Thyroid gland (tissue), 4 donors: ENCODE data around the gene FAM89B. TPM values are rescaled to one million over a fixed set of nuclear protein-coding genes. Genes with fewer than 3 reads are reported as not detected.
A peak's percentile ranks its signal among the peaks of the same experiment; 100 is the strongest.

Experiments used
- DNase-seq, 2 donors: peaks; one replicate each; pipeline ENCODE4 v3.0.0-alpha.2; 2019
- H3K27ac ChIP-seq, 3 donors: fragments of 200-600 bp; sonication (generic); 1 replicate in 2 of 3; 2 replicates in 1 of 3; pipeline ENCODE4 v1.5.1; 2016 to 2019; ENCODE audit warnings: mild to moderate bottlenecking in 1 of 3, moderate library complexity in 1 of 3
- H3K27me3 ChIP-seq: fragments of 200-600 bp; sonication (generic); one replicate; pipeline ENCODE4 v1.5.1; 2019
- H3K36me3 ChIP-seq, 2 donors: fragments of 200-600 bp; sonication (generic); one replicate each; pipeline ENCODE4 v1.5.1; 2016 to 2019
- H3K4me1 ChIP-seq, 2 donors: fragments of 200-600 bp; sonication (generic); one replicate each; pipeline ENCODE4 v1.5.1; 2017 to 2019
- H3K4me3 ChIP-seq, 3 donors: fragments of 200-600 bp; sonication (generic); replicated peaks in 1 of 3; 1 replicate in 2 of 3; 2 replicates in 1 of 3; pipeline ENCODE4 v1.5.1; 2016; ENCODE audit warnings: mild to moderate bottlenecking in 1 of 3
- H3K9me3 ChIP-seq: fragments of 200-600 bp; sonication (generic); one replicate; pipeline ENCODE4 v1.5.1; 2017
- POLR2A ChIP-seq, 2 donors: fragments of 450-650 bp; IDR thresholded peaks; one replicate each; pipeline ENCODE4 v1.6.1; 2017; ENCODE audit warnings: antibody characterized with exemption in 2 of 2, mild to moderate bottlenecking in 2 of 2, moderate library complexity in 1 of 2
- WGBS, 2 donors: methylation state at CpG; one replicate each; pipeline ENCODE4 v1.1.5; 2017; 5-methylcytosine and 5-hydroxymethylcytosine counted together
- intact Hi-C: fragments of 100-400 bp; cut with DNase I; formaldehyde crosslinking; loops from one replicate; pipeline ENCODE4 v1.15.1; 2023
- total RNA-seq, 4 donors: library from RNA; depleted of rRNA; stranded (reverse); fragments of >200 nt; gene quantifications; one replicate each; pipeline ENCODE4 v1.2.3, GENCODE V29; 2016
- TF ChIP-seq, protein P1 (sequence below), 6 experiments: fragments of 200-600 bp in 3 of 6; fragments of 450-650 bp in 3 of 6; sonication (generic) in 3 of 6; IDR thresholded peaks; one replicate each; pipeline ENCODE4 v1.5.1; 2016 to 2019; ENCODE audit warnings: antibody characterized with exemption in 6 of 6, mild to moderate bottlenecking in 2 of 6, inconsistent platforms in 1 of 6, moderate library complexity in 1 of 6

The FAM89B gene
- total RNA-seq, 4 donors from 2014 or later = 26.9 to 55.5 (median 43.2) TPM

DNA sequence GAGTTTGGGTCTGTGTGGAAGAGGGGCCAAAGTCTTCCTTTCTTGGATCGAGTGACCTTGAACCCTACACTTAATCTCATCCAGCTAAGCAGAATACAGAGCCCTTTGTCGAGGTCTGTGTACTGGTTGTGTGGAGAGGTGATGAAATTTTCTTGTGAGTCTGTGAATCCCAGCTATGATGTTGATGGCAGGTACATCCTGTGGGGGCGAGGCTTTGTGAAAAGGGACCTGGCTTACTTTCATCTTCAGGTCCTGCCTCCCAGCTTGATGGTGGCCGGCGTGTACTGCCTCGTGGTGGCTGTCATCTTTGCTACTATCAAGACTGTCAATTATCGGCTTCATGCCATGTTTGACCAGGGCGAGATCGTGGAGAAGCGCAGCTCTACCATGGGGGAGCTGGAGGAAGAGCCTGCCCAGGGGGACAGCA lies 44.2 kb downstream of the FAM89B start:
- Histone ChIP-seq H3K9me3 (no peaks in the 10 kb centered on the region), H3K4me3 (peak overlapping the region in 2 of 3 donors; percentile 57 to 95), H3K36me3 (peaks cover 34 to 43% of the 10 kb centered on the region in 2 donors), H3K4me1 (peaks cover 30% of the 10 kb centered on the region in 2 donors), H3K27me3 (no peaks in the 10 kb centered on the region), H3K27ac (no peak overlapping the region)
- DNase-seq = no peak
- TF ChIP-seq, protein P1, sequence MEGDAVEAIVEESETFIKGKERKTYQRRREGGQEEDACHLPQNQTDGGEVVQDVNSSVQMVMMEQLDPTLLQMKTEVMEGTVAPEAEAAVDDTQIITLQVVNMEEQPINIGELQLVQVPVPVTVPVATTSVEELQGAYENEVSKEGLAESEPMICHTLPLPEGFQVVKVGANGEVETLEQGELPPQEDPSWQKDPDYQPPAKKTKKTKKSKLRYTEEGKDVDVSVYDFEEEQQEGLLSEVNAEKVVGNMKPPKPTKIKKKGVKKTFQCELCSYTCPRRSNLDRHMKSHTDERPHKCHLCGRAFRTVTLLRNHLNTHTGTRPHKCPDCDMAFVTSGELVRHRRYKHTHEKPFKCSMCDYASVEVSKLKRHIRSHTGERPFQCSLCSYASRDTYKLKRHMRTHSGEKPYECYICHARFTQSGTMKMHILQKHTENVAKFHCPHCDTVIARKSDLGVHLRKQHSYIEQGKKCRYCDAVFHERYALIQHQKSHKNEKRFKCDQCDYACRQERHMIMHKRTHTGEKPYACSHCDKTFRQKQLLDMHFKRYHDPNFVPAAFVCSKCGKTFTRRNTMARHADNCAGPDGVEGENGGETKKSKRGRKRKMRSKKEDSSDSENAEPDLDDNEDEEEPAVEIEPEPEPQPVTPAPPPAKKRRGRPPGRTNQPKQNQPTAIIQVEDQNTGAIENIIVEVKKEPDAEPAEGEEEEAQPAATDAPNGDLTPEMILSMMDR (IDR thresholded peaks at IDR 0.05) = no peak
- no peak for TF ChIP-seq POLR2A (IDR thresholded peaks at IDR 0.05)
- 67 to 68% methylated on average over 10 of the region's 10 CpGs for WGBS, 2 donors
- intact Hi-C loops = loop anchor here (5.0 kb wide), 2 partner anchors 36 to 689 kb away; no protein-coding TSS in a partner anchor

DNA sequence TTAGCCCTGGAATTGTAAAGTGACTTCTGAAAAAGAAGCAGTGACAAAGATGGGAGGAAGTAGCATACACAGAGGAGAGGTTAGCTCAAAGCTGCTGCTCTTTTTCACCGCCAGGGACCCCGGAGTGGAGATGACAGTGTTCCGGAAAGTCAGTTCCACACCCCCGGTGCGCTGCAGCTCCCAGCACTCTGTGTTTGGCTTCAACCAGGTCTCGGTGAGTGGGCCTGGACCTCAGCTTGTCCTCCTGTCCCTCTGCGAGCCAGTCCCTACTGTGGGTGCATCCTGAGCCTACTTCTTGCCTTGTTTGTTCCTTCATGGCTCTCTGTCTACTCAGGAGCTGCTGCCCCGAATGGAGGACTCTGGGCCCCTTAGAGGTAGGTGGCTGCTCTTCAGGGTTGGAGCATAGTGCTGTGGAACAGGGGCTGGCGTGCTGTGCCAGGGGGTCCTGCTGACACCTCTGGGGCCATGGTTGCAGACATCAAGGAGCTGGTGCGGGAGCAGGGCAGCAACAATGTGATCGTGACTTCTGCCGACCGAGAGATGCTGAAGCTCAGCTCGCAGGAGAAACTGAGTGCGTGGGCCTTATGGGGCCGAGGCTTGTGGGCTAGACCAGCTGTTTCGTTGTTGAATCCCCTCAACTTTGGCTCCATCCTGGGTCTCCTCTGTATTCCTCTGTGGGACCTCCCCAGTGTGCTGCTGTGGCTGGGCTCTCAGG lies 45.0 kb downstream of the FAM89B start:
- H3K4me3 ChIP-seq = no peak overlapping the region
- H3K36me3 ChIP-seq = peaks cover 34 to 45% of the 10 kb centered on the region in 2 donors
- H3K27ac ChIP-seq = no peak overlapping the region

DNA sequence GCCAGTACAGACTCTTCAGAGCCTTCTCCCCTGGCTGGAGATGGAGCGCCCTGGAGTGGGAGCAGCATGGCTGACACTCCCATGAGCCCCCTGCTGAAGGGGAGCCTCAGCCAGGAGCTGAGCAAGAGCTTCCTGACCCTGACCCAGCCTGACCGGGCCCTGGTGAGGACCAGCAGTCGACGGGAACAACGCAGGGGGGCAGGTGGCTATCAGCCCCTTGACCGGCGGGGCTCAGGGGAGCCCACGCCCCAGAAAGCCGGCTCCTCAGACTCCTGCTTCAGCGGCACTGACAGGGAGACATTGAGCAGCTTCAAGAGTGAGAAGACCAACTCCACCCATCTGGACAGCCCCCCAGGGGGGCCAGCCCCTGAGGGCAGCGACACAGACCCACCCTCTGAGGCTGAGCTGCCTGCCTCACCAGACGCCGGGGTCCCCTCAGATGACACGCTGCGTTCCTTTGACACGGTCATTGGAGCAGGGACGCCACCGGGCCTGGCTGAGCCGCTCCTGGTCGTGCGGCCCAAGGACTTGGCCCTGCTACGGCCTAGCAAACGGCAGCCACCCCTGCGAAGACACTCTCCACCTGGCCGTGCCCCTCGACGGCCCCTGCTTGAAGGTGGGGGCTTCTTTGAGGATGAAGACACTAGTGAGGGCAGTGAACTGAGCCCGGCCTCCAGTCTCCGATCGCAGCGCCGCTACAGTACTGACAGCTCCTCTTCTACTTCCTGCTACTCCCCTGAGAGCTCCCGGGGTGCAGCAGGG lies 45.8 kb downstream of the FAM89B start:
- 79 to 85% methylated on average over 26 to 30 of the region's 33 CpGs for WGBS, 2 donors
- intact Hi-C loops = loop anchor here (5.0 kb wide), 2 partner anchors 34 to 691 kb away; no protein-coding TSS in a partner anchor
- TF ChIP-seq, protein P1 (IDR thresholded peaks at IDR 0.05) = no peak
- TF ChIP-seq POLR2A (IDR thresholded peaks at IDR 0.05) = no peak

More for the DNA sequence above, 45.0 kb downstream of the FAM89B start:
- Histone ChIP-seq H3K4me1 (peaks cover 23 to 26% of the 10 kb centered on the region in 2 donors), H3K27me3 (no peaks in the 10 kb centered on the region), H3K9me3 (no peaks in the 10 kb centered on the region)
- intact Hi-C loops = loop anchor here (5.0 kb wide), 2 partner anchors 35 to 690 kb away; no protein-coding TSS in a partner anchor
- DNase-seq = no peak
- TF ChIP-seq, protein P1 (IDR thresholded peaks at IDR 0.05) = no peak
- WGBS, 2 donors = 92 to 94% methylated on average over 16 to 17 of the region's 17 CpGs

GRCh38 chr11:65618763-65619162 lies 46.4 kb downstream of the FAM89B start:
- no peak for TF ChIP-seq POLR2A (IDR thresholded peaks at IDR 0.05)
- TF ChIP-seq, protein P1 (IDR thresholded peaks at IDR 0.05) = no peak
- Histone ChIP-seq H3K27me3 (no peaks in the 10 kb centered on the region), H3K9me3 (no peaks in the 10 kb centered on the region), H3K27ac (no peak overlapping the region), H3K36me3 (peaks cover 42 to 57% of the 10 kb centered on the region in 2 donors), H3K4me1 (peaks cover 12 to 13% of the 10 kb centered on the region in 2 donors), H3K4me3 (no peak overlapping the region)
- intact Hi-C loops = loop anchor here (5.0 kb wide), 2 partner anchors 34 to 691 kb away; no protein-coding TSS in a partner anchor
- 66 to 87% methylated on average over 8 to 14 of the region's 14 CpGs for WGBS, 2 donors
- DNase-seq = no peak

More for the DNA sequence above, 45.8 kb downstream of the FAM89B start:
- Histone ChIP-seq H3K27me3 (no peaks in the 10 kb centered on the region), H3K9me3 (no peaks in the 10 kb centered on the region), H3K4me1 (peaks cover 16 to 17% of the 10 kb centered on the region in 2 donors), H3K4me3 (no peak overlapping the region), H3K27ac (no peak overlapping the region), H3K36me3 (peaks cover 36 to 51% of the 10 kb centered on the region in 2 donors)
- no peak for DNase-seq
